GM19372 (cell line): ENCODE results near the gene FGF1.
"Not testable (repeated sequence)": the region's sequence is repeated elsewhere in the genome, so short reads cannot be mapped to it uniquely, and the experiment has no call there.

Experiments used
- ATAC-seq: cut with Tn5 transposase; IDR thresholded peaks from one replicate; pipeline ENCODE4 v1.9.1; 2021; ENCODE audit warnings: mild to moderate bottlenecking, low read depth, moderate library complexity; ENCODE audit not compliant: unreplicated experiment

Gene FGF1

DNA sequence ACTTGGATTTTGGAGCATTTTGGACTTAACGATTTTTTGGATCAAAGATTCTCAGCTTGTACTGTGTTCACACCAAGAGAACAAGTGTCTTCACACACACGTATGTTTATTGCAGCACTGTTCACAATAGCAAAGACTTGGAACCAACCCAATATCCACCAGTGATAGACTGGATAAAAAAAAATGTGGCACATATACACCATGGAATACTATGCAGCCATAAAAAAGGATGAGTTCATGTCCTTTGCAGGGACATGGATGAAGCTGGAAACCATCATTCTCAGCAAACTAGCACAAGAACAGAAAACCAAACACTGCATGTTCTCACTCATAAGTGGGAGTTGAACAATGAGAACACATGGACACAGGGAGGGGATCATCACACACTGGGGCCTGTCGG, 37.8 kb downstream of the FGF1 start:
- not testable (repeated sequence) for ATAC-seq

GRCh38 chr5:142645456-142645855, 40.4 kb downstream of the FGF1 start:
- no peak for ATAC-seq

DNA sequence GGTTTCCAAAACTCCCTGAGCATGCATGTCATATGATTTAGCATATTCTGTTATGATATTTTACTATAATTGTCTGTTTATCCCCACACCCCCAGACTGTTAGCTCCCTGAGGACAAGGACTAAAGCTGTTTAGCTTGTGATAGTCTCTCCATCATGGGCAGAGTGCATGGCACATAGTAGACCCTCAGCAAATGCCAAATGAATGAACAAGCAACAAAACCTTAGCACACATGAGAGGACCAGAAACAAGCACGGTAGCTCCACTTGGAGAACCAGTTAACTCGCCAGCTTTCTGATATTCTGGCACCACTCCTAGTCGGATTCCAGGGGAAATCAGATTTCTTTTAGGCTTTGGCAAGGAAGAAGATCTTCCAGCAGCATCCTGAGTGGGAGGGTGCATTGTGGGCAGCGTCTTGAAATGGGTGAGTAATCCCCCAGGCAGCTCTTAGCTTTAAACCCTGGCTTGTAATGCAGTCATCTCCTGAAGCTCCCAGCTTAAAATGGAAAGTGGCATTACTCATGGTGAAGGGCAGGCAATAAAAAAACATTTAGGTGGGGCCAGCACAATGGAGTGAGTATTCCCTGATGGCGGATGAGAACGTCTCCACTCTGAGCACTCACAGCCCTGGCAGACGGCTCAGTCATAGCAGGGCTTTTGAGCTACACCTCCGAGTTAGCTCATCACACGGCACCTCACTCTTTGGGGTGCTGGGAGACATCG, 41.1 kb downstream of the FGF1 start:
- ATAC-seq, result no peak

DNA sequence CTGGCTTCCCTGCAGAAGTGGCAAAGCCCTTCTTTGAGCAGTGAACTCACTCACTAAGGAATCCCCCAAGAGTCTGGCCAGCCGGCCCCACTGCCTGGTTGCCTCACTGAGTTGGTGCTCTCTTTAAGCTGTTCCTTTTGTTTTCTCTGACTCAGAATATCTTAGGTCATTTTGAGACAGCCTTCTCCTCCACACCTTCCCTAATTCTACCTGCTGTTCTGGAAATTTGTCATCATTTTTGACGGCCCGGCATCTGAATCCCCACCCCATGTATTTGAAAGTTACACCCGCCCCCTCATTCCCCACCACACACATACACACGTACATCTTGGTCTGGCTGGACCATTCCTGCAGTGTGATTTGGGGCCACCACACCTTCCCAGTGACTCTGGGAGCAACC, 41.8 kb downstream of the FGF1 start:
- ATAC-seq, result no peak

DNA sequence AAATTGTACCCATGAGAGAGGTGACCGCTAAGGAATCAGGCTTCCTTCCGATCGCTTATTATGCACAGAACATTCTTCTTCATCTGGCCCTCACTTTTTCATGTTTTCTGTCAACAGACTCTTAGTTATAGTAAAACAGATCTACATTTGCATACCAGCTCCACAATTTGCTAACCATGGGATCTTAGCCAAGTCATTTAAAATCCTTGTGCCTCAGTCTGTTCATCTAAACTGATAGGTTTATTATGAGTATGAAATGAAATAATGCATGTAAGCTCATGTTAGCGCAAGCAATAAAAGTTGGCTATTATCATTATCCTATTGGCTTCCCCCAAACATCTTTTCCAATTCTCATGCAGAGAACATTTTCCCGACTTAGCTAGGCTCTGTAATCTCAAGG, 42.3 kb downstream of the FGF1 start:
- ATAC-seq, result no peak

GRCh38 chr5:142642427-142642826, 43.5 kb downstream of the FGF1 start:
- no peak for ATAC-seq

- ATAC-seq, result no peak
These were observed 44.2 kb downstream of the FGF1 start for GRCh38 chr5:142641711-142642110.

GRCh38 chr5:142640316-142641005, 45.4 kb downstream of the FGF1 start:
- ATAC-seq, result no peak

DNA sequence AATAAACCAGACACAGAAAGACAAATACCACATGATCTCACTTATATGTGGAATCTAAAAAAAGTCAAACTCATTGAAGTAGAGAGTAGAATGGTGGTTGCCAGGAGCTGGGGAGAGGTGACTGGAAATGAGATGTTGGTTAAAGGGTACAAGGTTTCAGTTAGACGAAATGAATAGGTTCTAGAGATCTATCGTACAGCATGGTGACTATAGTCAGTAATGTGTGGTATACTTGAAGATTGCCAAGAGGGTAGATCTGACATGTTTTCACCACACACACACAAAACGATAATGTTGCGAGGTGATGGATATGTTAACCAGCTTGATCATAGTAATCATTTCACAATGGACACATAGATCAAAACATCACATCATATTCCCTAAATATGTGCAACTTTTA, 46.4 kb downstream of the FGF1 start:
- no peak for ATAC-seq

DNA sequence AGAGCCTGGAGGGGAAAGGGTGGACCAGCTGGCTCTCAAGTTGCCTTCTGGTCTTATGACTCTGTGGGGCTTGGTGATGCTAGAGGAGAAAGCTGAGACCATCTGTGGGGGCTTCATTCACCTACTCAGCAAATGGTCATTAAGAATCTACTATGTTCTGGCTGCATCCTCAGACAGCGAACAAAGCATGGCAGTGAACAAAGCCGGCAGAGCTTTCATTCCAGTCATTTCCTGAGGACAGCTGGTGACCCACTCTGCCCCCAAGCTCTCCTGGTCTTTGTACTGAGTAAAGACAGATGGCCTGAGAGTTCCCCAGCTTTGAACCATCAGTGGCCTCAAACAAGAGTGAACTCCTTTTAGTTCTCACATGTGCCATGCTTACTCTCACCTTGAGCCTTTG, 48.0 kb downstream of the FGF1 start:
- no peak for ATAC-seq

DNA sequence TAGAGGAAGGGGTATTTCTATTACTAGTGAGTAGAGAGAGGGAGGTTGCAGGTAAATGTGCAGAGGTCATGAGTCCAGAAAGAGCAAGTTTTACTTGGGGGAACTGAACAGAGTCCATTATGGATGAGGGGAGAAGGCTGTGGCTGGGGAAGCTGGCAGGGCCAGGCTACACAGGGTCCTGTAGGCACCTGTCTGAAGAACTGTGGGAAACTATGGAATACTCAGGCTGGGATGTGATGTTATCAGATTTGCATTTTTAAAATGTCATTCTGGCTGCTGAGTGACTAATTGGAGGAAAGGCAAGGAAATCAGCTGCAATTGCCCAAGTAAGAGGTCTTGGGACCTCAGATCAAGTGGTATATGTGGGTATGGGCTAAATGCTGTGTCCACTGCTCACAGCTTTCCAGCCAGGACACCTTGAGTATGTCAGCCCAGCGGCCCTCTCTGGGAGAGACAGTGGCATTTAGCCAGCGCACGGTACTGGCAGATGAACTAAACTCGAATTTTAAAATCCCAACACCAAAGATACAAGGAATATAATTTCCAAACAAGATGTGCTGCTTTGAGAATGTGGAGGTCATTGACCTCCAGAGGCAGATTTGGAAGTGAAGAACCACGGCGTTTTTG, 49.1 kb downstream of the FGF1 start:
- ATAC-seq, result no peak

DNA sequence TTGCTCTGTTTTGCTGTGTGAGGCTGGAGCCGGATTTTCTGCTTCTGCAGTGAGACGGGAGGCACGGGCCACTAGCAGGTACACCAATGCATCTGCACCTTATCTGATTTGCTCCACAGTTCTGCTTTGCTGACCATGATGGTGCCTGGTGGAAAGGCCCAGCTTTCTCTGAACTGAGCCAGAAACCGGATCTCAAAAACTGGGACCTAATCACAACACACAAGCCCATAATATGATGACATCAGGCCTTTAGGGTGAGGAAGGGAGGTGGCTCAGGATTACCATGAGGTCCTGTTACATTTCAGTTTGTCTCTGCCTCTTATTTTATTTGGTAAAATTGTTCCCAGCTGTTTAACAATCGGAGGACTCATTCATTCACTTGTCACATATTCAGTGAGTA, 49.8 kb downstream of the FGF1 start:
- no peak for ATAC-seq

- no peak for ATAC-seq
These were observed 51.5 kb downstream of the FGF1 start for GRCh38 chr5:142634216-142635011.

DNA sequence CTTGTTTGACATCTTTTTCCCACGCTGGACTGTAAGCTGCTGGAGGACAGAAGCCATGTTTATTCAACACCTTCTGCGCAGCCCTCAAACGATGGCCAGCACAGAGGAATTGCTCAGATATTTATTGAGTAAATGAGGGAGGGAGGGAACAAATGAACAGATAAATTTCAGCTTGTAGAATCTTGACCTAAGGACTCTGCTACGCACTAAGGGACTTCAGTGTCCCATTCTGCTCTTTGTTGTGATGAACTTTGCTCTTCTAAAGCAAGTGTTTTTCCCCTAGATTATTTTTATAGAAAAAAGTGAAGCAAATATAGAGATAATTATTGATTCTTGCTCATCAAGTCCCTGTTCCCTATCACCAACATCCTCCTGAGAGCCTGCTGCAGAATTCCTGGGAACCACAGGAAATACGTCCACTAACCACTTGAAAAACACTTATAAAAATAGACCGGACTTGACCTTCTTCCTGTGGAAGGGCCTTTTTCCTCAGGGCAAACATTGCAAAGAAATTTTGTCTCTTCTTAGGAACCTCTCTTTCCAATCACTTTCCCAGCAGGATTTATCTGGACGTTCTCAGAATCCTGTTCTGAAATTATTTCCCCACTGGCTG, 54.9 kb downstream of the FGF1 start:
- no peak for ATAC-seq

- ATAC-seq, result no peak
These were observed 58.3 kb downstream of the FGF1 start for GRCh38 chr5:142627383-142628217.

DNA sequence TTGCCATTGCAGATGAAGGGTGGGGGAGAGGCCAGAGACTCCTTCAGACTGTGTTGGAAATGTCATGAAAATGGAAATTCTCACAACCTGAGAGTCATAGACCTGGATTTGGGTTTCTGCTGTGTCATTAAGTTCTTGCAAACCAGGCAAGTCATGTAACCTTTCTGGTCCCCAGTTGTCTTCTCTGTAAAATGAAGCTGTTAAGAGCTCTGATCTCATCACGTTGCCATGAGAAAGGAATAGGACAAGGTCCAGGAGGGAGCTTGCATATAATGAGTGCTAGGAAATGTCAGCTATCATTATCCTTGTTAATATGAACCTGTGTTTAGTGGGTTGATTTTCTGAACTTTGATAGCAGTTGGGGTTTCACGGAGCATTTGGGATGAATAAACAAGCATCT, 59.1 kb downstream of the FGF1 start:
- no peak for ATAC-seq

DNA sequence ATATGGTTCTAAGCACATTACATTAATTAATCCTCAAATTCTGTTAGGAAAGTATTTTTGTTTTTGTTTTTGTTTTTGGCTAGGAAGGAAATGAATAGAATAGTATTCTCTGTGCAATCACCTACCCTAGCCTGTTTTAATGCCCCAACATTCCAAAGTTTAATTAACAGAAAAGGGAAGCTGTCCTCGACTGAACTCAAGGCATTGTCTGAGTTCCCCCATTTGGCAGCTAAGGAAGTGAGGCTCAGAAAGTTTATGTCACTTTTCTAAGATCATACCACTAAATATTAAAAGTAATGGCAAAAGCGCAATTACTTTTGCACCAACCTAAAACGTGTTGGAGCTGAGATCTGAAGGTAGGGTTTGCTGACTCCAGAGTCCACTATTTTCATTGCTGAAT, 59.8 kb downstream of the FGF1 start:
- ATAC-seq, result no peak

GRCh38 chr5:142621227-142621626, 64.7 kb downstream of the FGF1 start:
- no peak for ATAC-seq

DNA sequence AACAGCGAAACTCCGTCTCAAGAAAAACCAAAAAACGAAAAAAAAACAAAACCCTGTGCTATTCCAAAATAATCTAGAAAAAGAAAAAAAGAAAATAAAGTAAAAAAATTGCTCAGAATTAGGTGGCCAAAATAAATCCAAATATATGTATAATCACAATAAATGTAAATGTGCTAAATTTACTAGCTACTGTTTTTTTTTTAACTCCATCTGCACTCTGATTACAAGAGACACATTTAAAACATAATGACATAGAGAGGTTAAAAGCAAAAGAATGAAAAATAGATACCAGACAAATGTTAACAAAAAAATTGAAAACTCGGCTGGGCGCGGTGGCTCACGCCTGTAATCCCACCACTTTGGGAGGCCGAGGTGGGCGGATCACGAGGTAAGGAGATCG, 66.1 kb downstream of the FGF1 start:
- no peak for ATAC-seq

DNA sequence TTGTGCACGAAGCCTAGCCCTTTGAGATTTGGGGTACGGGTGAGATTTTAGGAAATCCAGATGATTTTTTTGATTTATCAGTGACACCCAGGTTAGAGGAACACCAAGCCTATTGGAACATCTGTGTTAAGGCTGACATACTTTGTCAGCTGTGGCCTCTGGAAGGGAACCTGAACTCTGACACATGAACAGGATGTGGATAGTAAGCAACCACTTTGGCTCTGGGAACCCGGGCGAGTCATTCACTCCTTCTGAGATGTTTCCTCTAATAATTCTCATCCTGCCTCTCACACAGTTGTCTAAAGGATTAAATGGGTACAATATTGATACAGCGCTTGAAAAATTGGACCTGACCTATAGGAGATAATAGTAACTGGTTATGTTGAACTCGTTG, 67.8 kb downstream of the FGF1 start:
- ATAC-seq, result no peak
